Putamen (tissue), 1 donor: ENCODE results near the gene AUTS2.

ENCODE experiments used
- DNase-seq: peaks from one replicate; pipeline ENCODE4 v3.0.0-alpha.2; 2016; ENCODE audit warnings: low spot score

Gene AUTS2

GRCh38 chr7:70693686-70694433 lies 1095.6 kb downstream of the AUTS2 start:
- peak; percentile 77 for DNase-seq

- peak; percentile 66 for DNase-seq
Measured at GRCh38 chr7:70694434-70694970, 1096.2 kb downstream of the AUTS2 start.

- DNase-seq, result no peak
Measured at GRCh38 chr7:70694971-70695794, 1096.9 kb downstream of the AUTS2 start.

- no peak for DNase-seq
Measured at GRCh38 chr7:70695795-70696083, 1097.5 kb downstream of the AUTS2 start.

GRCh38 chr7:70696201-70696754 lies 1098.0 kb downstream of the AUTS2 start:
- no peak for DNase-seq

GRCh38 chr7:70698219-70698832 lies 1100.1 kb downstream of the AUTS2 start:
- DNase-seq, result peak; percentile 68

- no peak for DNase-seq
Measured at GRCh38 chr7:70699271-70699670, 1101.0 kb downstream of the AUTS2 start.

- no peak for DNase-seq
Measured at GRCh38 chr7:70700055-70700940, 1102.0 kb downstream of the AUTS2 start.

- no peak for DNase-seq
Measured at GRCh38 chr7:70700941-70701425, 1102.7 kb downstream of the AUTS2 start.

GRCh38 chr7:70701477-70701876 lies 1103.2 kb downstream of the AUTS2 start:
- no peak for DNase-seq

- DNase-seq, result no peak
Measured at GRCh38 chr7:70701991-70702390, 1103.7 kb downstream of the AUTS2 start.

- no peak for DNase-seq
Measured at GRCh38 chr7:70703785-70704184, 1105.5 kb downstream of the AUTS2 start.

- DNase-seq, result peak; percentile 46
Measured at GRCh38 chr7:70704831-70705346, 1106.6 kb downstream of the AUTS2 start.

- DNase-seq, result no peak
Measured at GRCh38 chr7:70706204-70706603, 1107.9 kb downstream of the AUTS2 start.

GRCh38 chr7:70706698-70707097 lies 1108.4 kb downstream of the AUTS2 start:
- no peak for DNase-seq

- no peak for DNase-seq
Measured at GRCh38 chr7:70707823-70708243, 1109.6 kb downstream of the AUTS2 start.

GRCh38 chr7:70710011-70710480 lies 1111.8 kb downstream of the AUTS2 start:
- peak; percentile 41 for DNase-seq

GRCh38 chr7:70710651-70711050 lies 1112.4 kb downstream of the AUTS2 start:
- no peak for DNase-seq

- peak; percentile 46 for DNase-seq
Measured at GRCh38 chr7:70711452-70711851, 1113.2 kb downstream of the AUTS2 start.

- no peak for DNase-seq
Measured at GRCh38 chr7:70712942-70713341, 1114.7 kb downstream of the AUTS2 start.

GRCh38 chr7:70714506-70715038 lies 1116.3 kb downstream of the AUTS2 start:
- no peak for DNase-seq
